ENCODE measurements around the gene PKN3. TPM values are rescaled to one million over a fixed set of nuclear protein-coding genes. Genes with fewer than 3 reads are reported as not detected.
A peak's percentile ranks its signal among the peaks of the same experiment; 100 is the strongest.
"Not testable (repeated sequence)": the region's sequence is repeated elsewhere in the genome, so short reads cannot be mapped to it uniquely, and the experiment has no call there.

The PKN3 gene
- total RNA-seq, 1 donor from 2014 or later, result 13.4 TPM

- H3K36me3 ChIP-seq, result no peaks in the 10 kb centered on the region
- H3K4me3 ChIP-seq, result no peak overlapping the region
- intact Hi-C loops (cut with DNase I), result no loop called here
- no peaks in the 10 kb centered on the region for H3K4me1 ChIP-seq
- no peaks in the 10 kb centered on the region for H3K9me3 ChIP-seq
- DNase-seq (no peak), ATAC-seq (no peak)
- no peak for TF ChIP-seq CTCF (IDR thresholded peaks at IDR 0.05)
- H3K27ac ChIP-seq, result no peak overlapping the region
- H3K27me3 ChIP-seq, result no peaks in the 10 kb centered on the region
These were observed 44.5 kb upstream of the PKN3 start for GRCh38 chr9:128657796-128658195.

- DNase-seq; H3K36me3 ChIP-seq; H3K27ac ChIP-seq; H3K4me1 ChIP-seq; H3K9me3 ChIP-seq; H3K4me3 ChIP-seq; H3K27me3 ChIP-seq; intact Hi-C loops (cut with DNase I); ATAC-seq: not testable (repeated sequence)
These were observed 35.8 kb upstream of the PKN3 start for GRCh38 chr9:128666481-128666941.

- DNase-seq (no peak), ATAC-seq (no peak)
- Histone ChIP-seq H3K27me3 (no peaks in the 10 kb centered on the region), H3K4me1 (no peaks in the 10 kb centered on the region), H3K36me3 (no peaks in the 10 kb centered on the region), H3K9me3 (no peaks in the 10 kb centered on the region), H3K27ac (no peak overlapping the region), H3K4me3 (no peak overlapping the region)
- TF ChIP-seq CTCF (IDR thresholded peaks at IDR 0.05), result no peak
- intact Hi-C loops (cut with DNase I), result no loop called here
These were observed 32.5 kb upstream of the PKN3 start for GRCh38 chr9:128669786-128670185.

- intact Hi-C loops (cut with DNase I), result no loop called here
- no peak for TF ChIP-seq CTCF (IDR thresholded peaks at IDR 0.05)
- DNase-seq (no peak), ATAC-seq (no peak)
- no peaks in the 10 kb centered on the region for H3K36me3 ChIP-seq
- H3K4me1 ChIP-seq, result no peaks in the 10 kb centered on the region
- H3K4me3 ChIP-seq, result no peak overlapping the region
- no peaks in the 10 kb centered on the region for H3K27me3 ChIP-seq
- H3K27ac ChIP-seq, result no peak overlapping the region
- H3K9me3 ChIP-seq, result no peaks in the 10 kb centered on the region
These were observed 26.9 kb upstream of the PKN3 start for GRCh38 chr9:128675382-128675781.

- intact Hi-C loops (cut with DNase I), result no loop called here
- no peaks in the 10 kb centered on the region for H3K9me3 ChIP-seq
- TF ChIP-seq CTCF (IDR thresholded peaks at IDR 0.05), result no peak
- no peaks in the 10 kb centered on the region for H3K36me3 ChIP-seq
- ATAC-seq (no peak), DNase-seq (no peak)
- H3K4me3 ChIP-seq, result no peak overlapping the region
- no peak overlapping the region for H3K27ac ChIP-seq
- no peaks in the 10 kb centered on the region for H3K4me1 ChIP-seq
- H3K27me3 ChIP-seq, result no peaks in the 10 kb centered on the region
These were observed 24.5 kb upstream of the PKN3 start for GRCh38 chr9:128677794-128678193.

GRCh38 chr9:128683340-128684064 lies 18.8 kb upstream of the PKN3 start:
- Histone ChIP-seq H3K27me3 (no peaks in the 10 kb centered on the region), H3K4me3 (peak overlapping the region; percentile 76), H3K4me1 (peaks cover 37% of the 10 kb centered on the region), H3K36me3 (no peaks in the 10 kb centered on the region), H3K27ac (peak overlapping the region; percentile 89), H3K9me3 (no peaks in the 10 kb centered on the region)
- TF ChIP-seq CTCF (IDR thresholded peaks at IDR 0.05), result no peak
- intact Hi-C loops (cut with DNase I), result no loop called here
- DNase-seq, result peak; percentile 83
- peak; percentile 60 for ATAC-seq

All from upper lobe of right lung (tissue), 1 donor.